WTC11 (cell line): ENCODE results near the gene CGNL1. TPM values are rescaled to one million over a fixed set of nuclear protein-coding genes. Genes with fewer than 3 reads are reported as not detected.
A peak's percentile ranks its signal among the peaks of the same experiment; 100 is the strongest.

Source experiments
- ATAC-seq: fragments of 200-7000 bp; cut with Tn5 transposase; 2 replicates; pipeline ENCODE4 v1.10.0; 2021; ENCODE audit warnings: mild to moderate bottlenecking, moderate library complexity
- CTCF ChIA-PET: fragments of 300-600 bp; sonication (Branson Sonifier 250); formaldehyde crosslinking; loops from one replicate; lab custom pipeline; 2021; ENCODE audit warnings: antibody characterized with exemption; lab: Charles Lee
- POLR2A ChIA-PET: fragments of 350-600 bp; sonication (Branson Sonifier 250); formaldehyde crosslinking; loops from one replicate; lab custom pipeline; 2021; ENCODE audit warnings: antibody characterized with exemption; lab: Charles Lee
- DNase-seq: peaks from one replicate; pipeline ENCODE4 v3.0.0; 2021; ENCODE audit warnings: low spot score
- H3K27ac Mint-ChIP-seq: 2 replicates; pipeline ENCODE4 v1.8.0; 2021; ENCODE audit warnings: mixed read lengths
- H3K27me3 Mint-ChIP-seq: 2 replicates; pipeline ENCODE4 v1.8.0; 2021; ENCODE audit warnings: low read depth, mild to moderate bottlenecking, moderate library complexity, mixed read lengths
- H3K36me3 Mint-ChIP-seq: 2 replicates; pipeline ENCODE4 v1.8.0; 2021; ENCODE audit warnings: mixed read lengths
- H3K4me1 Mint-ChIP-seq: 2 replicates; pipeline ENCODE4 v1.8.0; 2022; ENCODE audit warnings: mixed read lengths
- H3K4me3 Mint-ChIP-seq: 2 replicates; pipeline ENCODE4 v1.8.0; 2021; ENCODE audit warnings: mild to moderate bottlenecking, moderate library complexity, mixed read lengths
- H3K9me3 Mint-ChIP-seq: 2 replicates; pipeline ENCODE4 v1.8.0; 2021; ENCODE audit warnings: mixed read lengths
- AFF4 ChIP-seq: sonication (generic); formaldehyde crosslinking; IDR thresholded peaks from 2 replicates; pipeline ENCODE4 v1.8.1; 2023; ENCODE audit warnings: mild to moderate bottlenecking, missing genetic modification reagents, borderline replicate concordance
- CREB1 ChIP-seq: sonication (generic); formaldehyde crosslinking; IDR thresholded peaks from 2 replicates; pipeline ENCODE4 v1.8.0; 2023; ENCODE audit warnings: mild to moderate bottlenecking, missing genetic modification reagents
- E2F1 ChIP-seq: sonication (generic); formaldehyde crosslinking; IDR thresholded peaks from 2 replicates; pipeline ENCODE4 v1.8.0; 2022; ENCODE audit warnings: mild to moderate bottlenecking, missing genetic modification reagents
- ERG ChIP-seq: fragments of 250-450 bp; sonication (Bioruptor Pico); IDR thresholded peaks from 2 replicates; pipeline ENCODE4 v1.8.0; 2021; ENCODE audit warnings: mild to moderate bottlenecking
- GABPB1 ChIP-seq: sonication (generic); formaldehyde crosslinking; IDR thresholded peaks from 2 replicates; pipeline ENCODE4 v1.8.1; 2023; ENCODE audit warnings: mild to moderate bottlenecking, missing genetic modification reagents
- GRHL2 ChIP-seq: fragments of 250-450 bp; sonication (Bioruptor Pico); IDR thresholded peaks from 2 replicates; pipeline ENCODE4 v1.8.0; 2022; ENCODE audit warnings: mild to moderate bottlenecking, moderate library complexity; ENCODE audit not compliant: insufficient replicate concordance, severe bottlenecking
- HMGXB4 ChIP-seq: sonication (generic); formaldehyde crosslinking; IDR thresholded peaks from 2 replicates; pipeline ENCODE4 v1.8.1; 2023; ENCODE audit warnings: mild to moderate bottlenecking, moderate library complexity, missing genetic modification reagents
- IRF2 ChIP-seq: sonication (generic); formaldehyde crosslinking; IDR thresholded peaks from 2 replicates; pipeline ENCODE4 v1.8.0; 2022; ENCODE audit warnings: low read depth, missing genetic modification reagents, borderline replicate concordance
- NFATC4 ChIP-seq: fragments of 250-450 bp; sonication (Bioruptor Pico); IDR thresholded peaks from 2 replicates; pipeline ENCODE4 v1.9.0; 2021; ENCODE audit warnings: mild to moderate bottlenecking
- NR3C1 ChIP-seq: sonication (generic); formaldehyde crosslinking; conservative IDR thresholded peaks from 2 replicates; pipeline ENCODE4 v1.8.1; 2023; ENCODE audit warnings: low read depth, mild to moderate bottlenecking, missing genetic modification reagents
- ZNF219 ChIP-seq: sonication (generic); formaldehyde crosslinking; IDR thresholded peaks from 2 replicates; pipeline ENCODE4 v1.8.0; 2023; ENCODE audit warnings: missing genetic modification reagents, mild to moderate bottlenecking, borderline replicate concordance
- ZNF416 ChIP-seq: fragments of 250-450 bp; sonication (Bioruptor Pico); IDR thresholded peaks from 2 replicates; pipeline ENCODE4 v1.9.0; 2021; ENCODE audit warnings: mild to moderate bottlenecking, inconsistent platforms
- total RNA-seq: library from RNA; stranded (reverse); gene quantifications from 3 replicates; pipeline ENCODE4 v1.2.3, GENCODE V29; 2021

Gene CGNL1
- total RNA-seq, 1 experiment from 2014 or later, result 57.3 TPM

GRCh38 chr15:57403566-57404325 lies 27.4 kb downstream of the CGNL1 start (continued):
- TF ChIP-seq NFATC4 (CRISPR knock-in tag) (no peak), GRHL2 (CRISPR knock-in tag) (no peak), CREB1 (no peak), HMGXB4 (no peak), IRF2 (CRISPR knock-in tag) (no peak), ZNF219 (CRISPR knock-in tag) (no peak)

GRCh38 chr15:57405133-57405532 lies 28.8 kb downstream of the CGNL1 start:
- Mint-ChIP-seq H3K9me3 (peaks cover 12% of the 10 kb centered on the region), H3K4me3 (no peak overlapping the region), H3K27ac (peak overlapping the region; percentile 46), H3K27me3 (no peaks in the 10 kb centered on the region), H3K36me3 (peaks cover 22% of the 10 kb centered on the region), H3K4me1 (peaks cover 46% of the 10 kb centered on the region)
- ChIA-PET CTCF (no interaction called here), POLR2A (no interaction called here)
- ATAC-seq (peak; percentile 75), DNase-seq (no peak)
- TF ChIP-seq AFF4 (CRISPR knock-in tag) (no peak), GABPB1 (CRISPR knock-in tag) (no peak), NR3C1 (CRISPR knock-in tag) (no peak), E2F1 (no peak)

GRCh38 chr15:57406062-57406772 lies 29.9 kb downstream of the CGNL1 start:
- no peak overlapping the region for H3K4me3 Mint-ChIP-seq
- ChIA-PET CTCF (no interaction called here), POLR2A (no interaction called here)
- no peak for ATAC-seq
- H3K27me3 Mint-ChIP-seq, result no peaks in the 10 kb centered on the region
- no peak for TF ChIP-seq ERG (CRISPR knock-in tag)
- TF ChIP-seq ZNF416 (CRISPR knock-in tag), result no peak
- TF ChIP-seq, all 79 proteins: peak for 0
- Mint-ChIP-seq H3K4me1 (peaks cover 46% of the 10 kb centered on the region), H3K36me3 (peaks cover 19% of the 10 kb centered on the region), H3K9me3 (peaks cover 9% of the 10 kb centered on the region), H3K27ac (peak overlapping the region; percentile 72; the same call in 1 of the 2 replicates)
- DNase-seq, result no peak
